ENCODE data around the gene STIM2.

STIM2 gene

DNA sequence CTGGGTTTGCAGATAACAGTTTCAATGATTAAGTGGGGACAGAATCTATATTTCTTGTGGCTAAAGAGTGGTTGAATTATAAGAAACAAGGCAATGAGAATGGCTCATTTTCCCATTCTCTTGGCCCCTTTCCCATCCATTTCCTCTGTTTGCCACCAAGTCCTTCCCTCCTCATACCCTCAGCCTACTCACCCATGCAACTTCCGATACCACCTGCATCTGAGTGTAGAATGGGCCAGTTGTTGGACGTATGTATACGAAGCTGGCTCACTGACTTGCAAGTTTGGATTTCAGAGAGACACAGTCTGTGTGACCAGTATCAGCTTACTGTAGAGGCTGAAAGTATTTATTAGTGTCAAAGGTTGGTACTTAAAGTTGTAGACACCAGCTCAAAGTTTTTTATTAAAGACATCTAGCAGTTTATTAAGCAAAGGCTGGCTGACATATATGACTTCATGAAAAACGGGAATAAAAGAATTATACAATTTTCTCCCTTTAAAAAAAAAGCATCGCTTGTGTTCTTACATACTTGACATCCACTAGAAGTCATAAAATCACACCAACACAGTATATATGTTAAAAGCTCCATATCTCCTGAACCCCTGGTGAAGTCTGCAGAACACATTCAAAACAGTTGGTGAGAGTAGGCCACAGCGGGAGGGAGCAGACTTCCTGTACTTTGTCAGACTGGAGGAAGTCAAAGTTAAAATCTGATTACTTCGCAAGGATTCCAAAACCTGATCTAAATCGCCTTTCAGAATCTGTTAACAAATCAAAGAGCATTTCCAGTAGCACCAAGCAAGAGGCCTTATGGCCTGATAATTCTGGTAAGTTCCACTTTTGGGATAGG is 22.4 kb upstream of the STIM2 start:
- no peak for DNase-seq (ENCODE audit: low read depth)

DNA sequence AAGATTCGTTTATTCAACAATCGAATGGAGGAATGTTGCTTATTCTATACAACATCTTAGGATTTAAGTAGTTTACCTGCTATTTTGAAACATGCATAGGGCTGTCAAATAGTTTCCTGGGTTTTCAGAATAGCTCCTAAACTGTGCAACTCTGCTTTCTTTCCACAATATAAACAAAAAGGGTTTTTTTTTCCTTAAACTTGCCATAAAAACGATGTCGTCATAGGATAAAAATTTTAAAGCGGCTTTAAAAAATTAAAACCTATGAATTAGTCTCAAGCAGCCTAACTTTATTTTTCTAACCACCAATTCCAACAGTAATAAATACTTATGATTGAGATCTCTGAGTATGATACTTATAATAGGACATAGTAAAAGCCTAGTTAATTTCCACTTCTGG is 21.6 kb upstream of the STIM2 start:
- no peak for DNase-seq (ENCODE audit: low read depth)

DNA sequence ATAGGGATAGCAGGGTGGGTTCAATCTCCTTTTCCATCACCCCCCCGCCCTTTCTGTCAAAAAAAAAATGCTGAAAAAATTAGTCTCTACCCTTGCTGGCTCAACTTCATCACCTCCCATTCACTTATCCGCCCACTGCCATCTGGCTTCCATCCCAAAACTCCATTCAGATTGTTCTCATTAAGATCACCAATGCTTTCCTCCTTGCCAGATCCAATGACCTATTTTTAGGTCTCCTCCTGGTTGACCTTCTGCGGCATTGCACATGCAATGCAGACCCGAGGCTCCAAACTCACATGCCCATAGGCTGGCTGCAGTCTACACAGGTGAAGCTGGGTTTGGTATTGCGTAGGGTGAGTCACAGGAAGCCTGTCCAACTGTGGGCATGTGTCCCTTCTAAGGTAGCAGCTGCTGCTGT is 21.1 kb upstream of the STIM2 start:
- DNase-seq (ENCODE audit: low read depth): no peak

GRCh38 chr4:26840786-26841185 is 19.9 kb upstream of the STIM2 start:
- DNase-seq (ENCODE audit: low read depth): no peak

DNA sequence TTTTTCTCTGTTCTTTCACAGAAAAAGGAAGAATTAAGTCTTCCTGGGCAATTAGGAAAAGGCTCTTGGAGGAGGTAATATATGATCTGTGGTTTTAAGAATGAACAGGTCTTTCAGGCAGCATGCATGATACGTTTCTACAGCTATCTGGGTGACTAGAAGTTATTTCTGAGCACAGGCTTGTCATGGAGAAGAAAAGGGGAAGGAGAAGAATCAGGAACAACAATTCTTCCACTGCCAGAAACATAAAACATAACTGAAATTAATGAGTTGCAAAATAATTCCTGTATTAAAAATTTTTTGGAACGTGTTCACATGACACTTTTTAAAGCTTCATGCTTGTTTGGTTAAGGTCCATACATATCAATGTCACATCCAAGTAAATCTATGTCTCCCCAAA is 17.7 kb upstream of the STIM2 start:
- no peak for DNase-seq (ENCODE audit: low read depth)

- DNase-seq (ENCODE audit: low read depth): no peak
Observed at GRCh38 chr4:26850528-26850927, 10.1 kb upstream of the STIM2 start.

DNA sequence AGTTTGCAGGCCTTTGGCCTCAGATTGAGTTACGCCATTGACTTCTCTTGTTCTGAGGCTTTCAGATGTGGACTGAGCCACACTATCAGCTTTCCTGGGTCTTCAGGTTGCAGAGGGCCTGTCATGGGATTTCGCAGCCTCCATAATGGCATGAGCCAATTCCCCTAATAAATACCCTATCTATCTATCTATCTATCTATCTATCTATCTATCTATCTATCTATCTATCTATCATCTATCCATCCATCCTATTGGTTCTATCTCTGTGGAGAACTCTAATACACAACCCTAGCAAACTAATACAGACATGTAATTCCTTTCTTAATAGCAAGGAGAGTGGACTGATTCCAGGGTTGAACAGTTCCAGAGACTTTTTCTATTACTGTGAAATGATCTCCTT is 9.5 kb upstream of the STIM2 start:
- DNase-seq (ENCODE audit: low read depth): no peak

DNA sequence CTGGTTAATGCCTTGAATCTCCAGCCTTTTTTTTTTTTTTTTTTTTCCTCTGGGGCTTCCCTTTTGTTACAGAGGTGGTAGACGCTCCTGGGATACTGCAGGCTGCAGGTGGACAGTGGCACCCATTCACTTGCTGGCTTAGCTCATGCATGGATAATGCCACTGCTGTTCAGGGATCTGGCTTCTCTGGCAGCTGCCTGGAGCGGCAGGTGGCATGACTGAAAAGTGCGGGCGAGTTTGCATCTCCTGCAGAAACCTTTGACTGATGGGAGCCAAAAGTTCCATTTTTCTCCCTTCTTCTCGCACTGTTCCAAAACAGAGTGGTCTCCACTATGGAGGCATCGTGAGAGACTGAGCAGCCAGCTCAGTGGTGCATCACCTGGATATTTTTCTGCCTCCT is 5.9 kb upstream of the STIM2 start:
- DNase-seq (ENCODE audit: low read depth): no peak

DNA sequence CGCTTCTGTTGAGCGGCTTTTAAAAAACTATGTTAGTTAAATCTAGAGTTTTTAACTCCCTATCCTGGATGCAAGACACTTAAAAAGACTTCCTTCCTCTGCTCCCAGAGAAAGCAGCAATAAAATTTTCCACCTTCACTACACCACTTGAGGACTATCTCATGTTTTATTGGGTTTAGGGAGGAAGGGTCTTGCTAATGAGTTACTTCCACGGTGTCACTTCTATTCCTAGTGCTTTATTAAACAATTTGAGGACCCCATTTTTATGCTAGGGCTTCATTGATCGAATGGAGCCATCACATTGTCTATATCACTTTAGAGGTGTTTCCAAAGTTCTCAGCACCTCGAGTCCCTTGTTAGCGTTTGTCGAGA is 3.7 kb upstream of the STIM2 start:
- no peak for DNase-seq (ENCODE audit: low read depth)

DNA sequence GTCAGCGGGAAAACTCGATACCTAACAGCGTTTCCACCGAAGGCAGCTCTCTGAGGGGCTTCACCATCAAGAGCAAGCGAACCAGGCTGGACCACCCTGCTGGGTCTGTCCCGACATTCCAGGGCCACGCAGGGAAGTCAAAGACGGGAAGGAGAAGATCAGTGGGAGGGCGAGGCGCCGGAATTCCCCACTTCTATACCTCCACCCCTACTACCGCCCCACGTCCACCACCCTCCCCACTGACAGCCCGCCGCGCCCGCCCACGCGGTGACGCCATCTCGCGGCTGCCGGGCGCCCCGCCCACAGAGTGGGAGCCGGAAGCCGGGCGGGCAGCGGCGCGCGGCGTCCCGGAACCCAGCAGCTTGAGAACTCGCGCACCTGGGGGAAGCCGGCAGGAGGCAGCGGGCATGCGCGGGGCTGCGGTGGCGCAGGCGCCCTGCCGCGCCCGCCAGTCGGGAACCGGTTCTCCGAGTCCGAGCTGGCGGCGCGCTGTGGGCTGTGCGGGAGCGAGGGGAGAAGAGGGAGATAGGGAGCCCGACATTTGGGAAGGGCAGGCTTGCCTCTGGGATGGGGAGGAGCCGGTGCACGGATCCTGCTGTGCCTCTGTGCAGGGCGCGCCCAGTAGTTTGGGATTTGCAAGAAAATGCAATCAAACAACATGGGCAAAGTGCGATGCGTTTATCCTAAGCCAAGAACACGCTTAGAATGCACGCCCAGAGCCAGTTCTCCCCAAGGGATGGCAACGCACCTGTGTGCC is 3.2 kb upstream of the STIM2 start:
- DNase-seq (ENCODE audit: low read depth): peak; percentile 93

GRCh38 chr4:26858035-26858918 is 2.4 kb upstream of the STIM2 start:
- no peak for DNase-seq (ENCODE audit: low read depth)

DNA sequence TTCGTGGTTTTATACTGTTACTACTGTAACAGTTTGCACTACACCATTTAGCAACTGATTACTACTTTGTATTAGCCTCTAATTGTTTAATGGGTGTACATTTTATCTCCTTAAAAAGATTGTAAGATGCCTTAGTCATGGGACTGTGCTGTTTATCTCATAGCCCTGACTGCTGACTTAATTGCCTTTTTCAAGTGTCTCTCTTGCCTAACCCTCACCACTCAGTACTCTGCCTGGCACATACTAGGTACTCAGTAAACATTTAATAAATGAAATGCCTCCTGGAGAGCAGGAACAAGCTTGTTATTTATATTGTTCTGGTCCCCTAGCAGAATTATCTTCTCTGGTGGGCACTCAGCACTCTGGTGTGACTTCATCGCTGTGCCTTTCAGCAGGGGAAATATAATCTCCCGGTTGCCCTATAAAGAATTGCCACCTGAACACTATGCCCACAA is 1.7 kb upstream of the STIM2 start:
- no peak for DNase-seq (ENCODE audit: low read depth)

- DNase-seq (ENCODE audit: low read depth): no peak
Observed at GRCh38 chr4:26859762-26860156, 882 bp upstream of the STIM2 start.

DNA sequence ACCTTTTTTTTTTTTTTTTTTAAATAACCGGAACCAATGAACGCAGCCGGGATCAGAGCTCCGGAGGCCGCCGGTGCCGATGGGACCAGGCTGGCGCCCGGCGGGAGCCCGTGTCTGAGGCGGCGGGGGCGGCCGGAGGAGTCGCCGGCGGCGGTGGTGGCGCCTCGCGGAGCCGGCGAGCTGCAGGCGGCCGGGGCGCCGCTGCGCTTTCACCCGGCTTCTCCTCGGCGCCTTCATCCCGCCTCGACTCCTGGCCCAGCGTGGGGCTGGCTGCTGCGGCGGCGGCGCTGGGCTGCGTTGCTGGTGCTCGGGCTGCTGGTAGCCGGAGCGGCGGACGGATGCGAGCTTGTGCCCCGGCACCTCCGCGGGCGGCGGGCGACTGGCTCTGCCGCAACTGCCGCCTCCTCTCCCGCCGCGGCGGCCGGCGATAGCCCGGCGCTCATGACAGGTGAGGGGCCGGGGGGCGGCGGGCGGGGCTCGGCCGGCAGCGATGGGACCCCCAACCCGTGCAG is 337 bp downstream of the STIM2 start:
- peak; percentile 45 for DNase-seq (ENCODE audit: low read depth)

- DNase-seq (ENCODE audit: low read depth): peak; percentile 56
Observed at GRCh38 chr4:26861434-26862186, 969 bp downstream of the STIM2 start.

- DNase-seq (ENCODE audit: low read depth): no peak
Observed at GRCh38 chr4:26862381-26862915, 1.8 kb downstream of the STIM2 start.

DNA sequence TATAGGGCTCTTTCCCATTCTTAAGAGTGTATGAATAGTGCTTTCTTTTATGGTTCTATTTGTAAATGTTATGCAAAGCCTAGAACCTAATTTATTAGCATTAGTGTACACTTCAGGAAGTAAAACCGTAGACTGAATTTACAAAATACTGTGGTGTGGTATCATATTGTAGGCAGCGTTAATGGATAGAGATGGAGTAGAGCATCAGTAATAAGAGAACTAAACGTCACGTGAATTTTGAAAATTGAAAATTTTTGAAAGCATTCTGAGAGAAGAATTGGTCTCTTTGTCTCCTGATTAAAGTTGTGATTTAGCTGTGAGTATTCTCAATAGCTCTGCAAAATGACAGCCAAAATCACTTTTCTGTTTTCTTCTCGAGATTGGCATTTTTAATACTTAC is 2.9 kb downstream of the STIM2 start:
- DNase-seq (ENCODE audit: low read depth): no peak

DNA sequence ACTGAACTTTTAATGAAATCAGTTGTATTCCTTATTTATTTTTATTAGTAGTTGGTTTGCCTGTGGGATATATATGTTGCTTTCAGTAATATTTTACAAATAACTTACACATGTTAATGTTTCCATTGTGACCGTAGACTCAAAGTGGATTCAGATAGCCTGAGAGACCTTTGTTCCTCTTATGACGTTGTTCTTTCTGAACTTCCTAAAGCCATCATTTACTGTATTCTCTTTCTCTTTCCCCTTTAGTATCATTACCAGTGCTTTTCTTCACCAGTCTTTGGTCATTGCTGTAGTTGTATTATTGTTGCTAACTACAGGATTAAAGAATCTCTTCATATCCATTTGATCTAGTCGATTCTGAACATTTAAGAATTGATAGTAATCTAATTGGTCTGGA is 4.3 kb downstream of the STIM2 start:
- DNase-seq (ENCODE audit: low read depth): no peak

- DNase-seq (ENCODE audit: low read depth): no peak
Observed at GRCh38 chr4:26866203-26866602, 5.6 kb downstream of the STIM2 start.

DNA sequence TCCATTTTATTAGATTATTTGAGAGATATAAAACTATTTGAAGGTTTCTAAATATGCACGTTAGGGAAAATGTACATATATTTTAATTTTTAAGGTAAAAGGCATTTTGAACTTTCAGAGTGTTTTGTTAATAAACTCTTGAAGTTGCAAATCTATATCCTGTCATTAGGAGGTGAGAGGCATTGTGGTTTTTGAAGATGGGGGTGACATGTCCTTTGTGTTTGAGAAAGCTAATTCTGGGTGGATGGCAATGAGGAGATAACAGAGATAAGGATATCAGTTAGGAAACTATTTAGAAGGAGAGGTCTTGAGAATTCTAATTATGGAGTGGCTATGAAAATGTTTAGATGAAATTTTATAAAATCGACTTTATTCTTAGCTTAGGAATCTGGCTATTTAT is 6.1 kb downstream of the STIM2 start:
- DNase-seq (ENCODE audit: low read depth): no peak
